Colon (tissue), 2 donors: Measurements from ENCODE around the gene ANKRD6.

Source experiments
- FAIRE-seq: peaks from 2 replicates; lab custom pipeline; 2012; peaks lifted over from hg19 to GRCh38; lab: Jason Lieb, UNC
- donor health status: control.
- donor health status: control.

ANKRD6 gene

DNA sequence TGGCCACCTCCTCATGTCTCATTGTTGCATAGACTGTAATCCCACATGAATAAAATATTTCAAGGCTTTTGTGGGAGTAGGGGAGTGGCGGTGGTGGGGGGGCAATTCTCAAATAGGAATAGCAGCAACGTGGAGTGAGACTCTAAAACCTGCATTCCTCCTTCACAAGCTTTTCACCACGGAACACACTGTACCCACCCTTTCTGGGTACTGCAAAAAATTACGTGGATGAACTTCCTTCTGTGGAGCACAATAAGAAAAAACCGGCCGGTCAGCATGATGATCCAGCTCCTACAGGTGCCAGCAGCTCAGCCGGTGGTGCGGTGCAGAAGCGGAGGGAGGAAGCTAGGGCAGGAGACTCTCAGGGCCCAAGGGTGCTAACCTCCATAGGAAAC, 19.9 kb upstream of the ANKRD6 start:
- FAIRE-seq: no peak

- FAIRE-seq: no peak
Observed at GRCh38 chr6:89414215-89414614, 18.7 kb upstream of the ANKRD6 start.

GRCh38 chr6:89415185-89415584, 17.8 kb upstream of the ANKRD6 start:
- no peak for FAIRE-seq

GRCh38 chr6:89416796-89417195, 16.2 kb upstream of the ANKRD6 start:
- FAIRE-seq: no peak

- no peak for FAIRE-seq
Observed at GRCh38 chr6:89430201-89430962, 2.6 kb upstream of the ANKRD6 start.

DNA sequence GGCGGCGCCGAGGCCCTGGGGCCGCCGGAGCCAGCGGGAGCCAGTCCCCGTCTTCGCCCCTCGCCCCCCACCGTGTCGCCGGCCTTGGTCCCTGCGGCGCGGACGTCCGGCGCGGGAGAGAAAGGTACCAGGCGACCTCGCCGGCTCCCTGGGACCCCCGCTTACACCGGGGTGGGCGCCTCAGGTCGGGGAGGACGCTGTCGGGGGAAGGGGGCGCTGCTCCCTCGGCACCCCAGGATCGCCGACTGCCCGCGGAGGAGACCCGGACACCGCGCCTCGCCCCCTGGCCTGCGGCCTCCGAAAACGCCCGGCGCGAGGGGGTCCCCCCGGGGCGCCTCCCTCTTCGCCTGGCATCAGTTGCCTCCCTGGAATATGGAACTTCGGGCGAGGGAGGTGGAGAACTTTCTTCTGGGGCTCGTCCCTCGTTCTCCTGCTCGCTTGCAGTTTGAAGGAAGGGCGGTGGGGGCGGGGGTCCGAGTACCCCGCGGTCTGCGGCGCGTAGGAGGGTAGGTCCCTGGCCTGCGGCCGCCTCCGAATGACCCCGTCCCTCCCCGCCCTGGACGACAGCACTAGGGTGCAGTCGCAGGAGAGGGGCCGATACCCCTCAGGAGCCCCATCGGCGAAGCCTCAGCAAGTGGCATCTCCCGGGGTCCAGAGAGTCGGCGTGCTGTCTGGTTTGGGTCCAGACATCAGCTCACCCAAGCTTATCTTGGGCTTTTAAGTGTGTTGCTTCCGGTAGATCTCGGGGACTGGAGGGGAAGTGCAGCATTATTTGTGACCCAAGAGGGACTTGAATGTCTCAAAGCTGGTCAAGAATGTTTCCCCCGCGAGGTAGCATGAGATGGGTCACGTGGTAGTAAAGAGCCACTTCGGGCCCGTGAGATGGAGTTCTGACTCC, 549 bp downstream of the ANKRD6 start:
- no peak for FAIRE-seq

- no peak for FAIRE-seq
Observed at GRCh38 chr6:89434150-89434499, 1.2 kb downstream of the ANKRD6 start.

- FAIRE-seq: no peak
Observed at GRCh38 chr6:89434954-89435353, 2.0 kb downstream of the ANKRD6 start.

GRCh38 chr6:89436226-89436625, 3.3 kb downstream of the ANKRD6 start:
- FAIRE-seq: no peak

DNA sequence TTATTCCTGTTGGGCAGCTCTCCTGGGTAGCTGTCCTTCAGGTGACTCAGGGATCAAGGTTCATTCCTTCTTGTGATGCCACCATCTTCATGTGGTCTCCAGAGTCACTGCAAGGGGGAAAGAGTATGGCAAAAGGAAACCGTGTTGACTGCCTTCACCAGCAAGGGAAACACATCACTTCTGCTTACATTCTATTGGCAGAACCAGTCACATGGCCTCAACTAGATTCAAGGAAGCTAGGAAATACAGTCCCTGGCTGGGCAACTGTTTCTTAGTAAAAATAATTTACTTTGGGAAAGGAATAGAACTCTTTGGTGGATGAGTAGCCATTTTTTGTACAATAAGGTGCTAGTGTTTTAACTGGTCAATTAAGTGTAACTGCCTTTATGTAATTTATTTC, 5.3 kb downstream of the ANKRD6 start:
- FAIRE-seq: no peak

DNA sequence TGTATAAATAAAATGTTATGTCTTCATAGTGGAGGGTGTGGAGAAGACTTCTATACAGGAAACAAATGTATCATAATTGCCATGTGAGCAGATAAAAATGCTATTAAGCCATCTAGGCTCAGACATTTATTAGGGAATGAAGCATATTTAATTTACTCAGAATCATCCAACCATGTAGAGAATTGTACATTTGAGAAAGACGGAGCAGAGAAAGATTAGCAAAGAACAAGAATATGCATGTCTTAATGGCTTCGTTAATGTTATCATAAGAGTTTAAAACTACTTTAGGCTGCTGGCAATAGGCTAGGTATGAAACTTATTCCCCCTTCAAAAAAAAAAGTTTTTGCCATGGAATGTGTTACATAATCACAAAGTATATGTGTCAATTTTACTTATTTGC, 6.1 kb downstream of the ANKRD6 start:
- no peak for FAIRE-seq

DNA sequence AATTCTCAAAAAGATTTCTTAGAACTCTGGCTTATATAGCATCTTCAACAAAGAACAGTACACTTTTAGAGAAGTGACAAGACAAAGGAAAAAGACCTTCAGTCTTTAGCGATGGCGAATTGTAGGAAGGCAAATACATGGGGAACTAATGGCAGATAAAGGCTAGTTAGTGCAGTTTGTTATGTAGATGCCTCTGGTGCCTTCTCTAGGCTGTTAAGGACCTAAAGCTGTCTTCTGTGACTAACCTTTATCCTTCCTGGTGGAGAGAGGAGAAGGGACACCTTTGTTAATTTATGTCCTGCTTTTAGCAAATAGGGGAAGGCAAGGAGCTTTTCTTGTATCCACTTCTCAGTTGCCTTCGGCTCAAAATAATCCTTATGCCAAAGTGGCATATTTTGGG, 7.2 kb downstream of the ANKRD6 start:
- FAIRE-seq: no peak

DNA sequence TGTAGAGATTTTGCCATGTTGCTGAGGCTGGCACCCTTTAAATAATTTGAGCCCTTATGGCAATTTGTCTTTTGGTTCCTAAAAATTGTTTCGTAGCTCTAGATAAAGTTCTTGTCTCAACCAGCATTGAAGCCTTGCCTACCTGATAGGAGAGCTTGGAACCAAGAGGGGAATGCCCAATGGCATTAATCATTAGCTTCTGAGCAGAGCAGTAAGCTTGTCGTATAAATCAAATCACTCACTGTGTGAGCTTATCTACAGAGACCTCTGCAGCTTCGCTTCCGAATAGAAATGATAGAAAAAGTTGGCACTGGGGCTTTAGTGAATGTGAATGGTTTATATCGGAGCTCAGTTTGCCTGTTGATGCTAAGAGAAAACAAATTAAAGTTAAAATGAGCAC, 10.7 kb downstream of the ANKRD6 start:
- no peak for FAIRE-seq

DNA sequence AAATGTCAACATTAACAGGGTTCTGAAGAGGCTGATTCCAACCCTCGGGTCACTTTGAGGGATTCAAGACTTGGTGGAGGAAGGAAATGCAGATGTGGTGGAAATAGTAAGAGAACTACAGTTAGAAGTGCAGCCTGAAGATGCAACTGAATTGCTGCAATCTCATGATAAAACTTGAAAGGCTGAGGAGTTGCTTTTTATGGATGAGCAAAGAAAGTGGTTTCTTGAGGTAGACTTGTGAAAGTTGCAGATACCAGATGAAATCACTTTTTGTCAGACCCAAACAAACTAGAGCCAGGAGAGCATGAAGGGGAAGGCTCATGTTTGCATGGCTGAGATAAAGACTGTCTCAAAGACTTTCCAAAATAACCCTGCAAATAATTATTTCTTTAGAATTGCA, 16.2 kb downstream of the ANKRD6 start:
- no peak for FAIRE-seq

DNA sequence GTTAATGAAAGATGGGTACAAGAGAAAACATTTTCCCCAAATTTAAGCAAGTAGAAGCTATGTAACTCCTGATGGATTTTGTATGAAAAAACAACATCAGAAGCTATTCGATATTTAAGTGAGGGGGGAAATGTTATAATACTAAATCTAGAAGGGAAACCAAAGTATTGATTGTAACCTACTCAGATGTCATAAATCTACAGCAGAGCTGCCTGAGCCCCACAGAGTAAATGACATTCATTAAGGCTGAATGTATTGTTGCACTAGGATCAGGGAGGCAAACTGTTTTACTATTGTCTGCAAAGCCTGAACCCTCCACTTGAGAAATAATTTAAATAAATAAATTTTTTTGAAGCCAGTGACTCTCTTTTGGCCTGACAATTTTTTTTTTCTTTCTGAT, 19.3 kb downstream of the ANKRD6 start:
- FAIRE-seq: no peak

DNA sequence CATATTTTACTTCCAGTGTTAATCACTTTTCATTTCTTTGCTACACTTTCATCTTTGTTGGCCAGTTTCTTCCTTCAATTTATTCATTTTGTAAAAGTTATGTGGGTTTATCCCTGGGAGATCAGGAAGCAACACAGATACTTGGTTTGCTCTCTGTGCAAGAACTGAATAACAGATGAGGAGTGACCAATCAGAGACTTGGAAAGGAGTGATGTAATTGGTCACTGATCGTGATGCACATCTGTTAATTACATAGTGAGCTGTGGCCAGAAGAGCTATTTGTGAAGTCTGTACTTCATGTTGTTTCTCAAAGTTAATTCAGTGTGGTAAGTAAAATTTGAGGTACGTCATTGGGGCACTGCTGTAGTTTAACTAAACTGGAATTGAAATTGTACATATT, 21.3 kb downstream of the ANKRD6 start:
- FAIRE-seq: no peak

DNA sequence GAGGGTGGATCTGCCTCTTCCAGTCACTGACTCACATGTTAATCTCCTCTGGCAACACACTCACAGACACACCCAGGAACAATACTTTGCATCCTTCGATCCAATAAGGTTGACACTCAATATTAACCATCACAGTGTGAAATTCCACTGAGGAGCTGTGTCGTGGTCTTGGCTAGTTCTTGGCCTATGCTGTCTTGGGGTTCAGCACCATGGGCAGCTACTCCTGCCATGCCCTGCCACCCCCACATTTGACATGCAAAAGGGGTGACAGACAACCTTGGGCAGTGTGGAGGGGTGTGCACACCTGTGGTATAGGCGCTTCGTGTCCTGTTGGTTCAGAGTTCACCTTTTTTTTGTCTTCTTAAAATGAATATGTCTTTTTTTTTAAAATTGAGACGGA, 25.8 kb downstream of the ANKRD6 start:
- FAIRE-seq: no peak

GRCh38 chr6:89459501-89459900, 26.5 kb downstream of the ANKRD6 start:
- FAIRE-seq: no peak

GRCh38 chr6:89460713-89461112, 27.8 kb downstream of the ANKRD6 start:
- no peak for FAIRE-seq

- no peak for FAIRE-seq
Observed at GRCh38 chr6:89462503-89462902, 29.6 kb downstream of the ANKRD6 start.

- FAIRE-seq: no peak
Observed at GRCh38 chr6:89464295-89464694, 31.3 kb downstream of the ANKRD6 start.

DNA sequence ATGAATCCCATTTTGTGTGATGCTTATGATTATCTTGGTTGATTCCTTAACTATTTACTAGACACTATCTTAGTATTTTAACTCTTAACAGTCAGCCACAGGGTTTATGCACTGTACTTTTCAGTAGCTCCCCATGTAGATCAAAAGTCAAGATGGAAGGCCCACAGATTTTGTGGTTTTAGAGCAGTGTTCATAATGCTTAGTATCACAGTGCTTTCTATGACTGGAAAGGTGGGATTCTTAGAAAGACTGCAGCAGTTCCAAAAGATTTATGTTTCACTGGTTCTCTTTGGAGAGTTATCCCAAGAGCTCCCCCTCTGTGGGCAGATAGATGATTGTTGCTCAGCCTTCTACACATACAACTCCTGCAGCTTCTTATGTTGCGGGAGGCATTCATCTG, 34.5 kb downstream of the ANKRD6 start:
- no peak for FAIRE-seq

DNA sequence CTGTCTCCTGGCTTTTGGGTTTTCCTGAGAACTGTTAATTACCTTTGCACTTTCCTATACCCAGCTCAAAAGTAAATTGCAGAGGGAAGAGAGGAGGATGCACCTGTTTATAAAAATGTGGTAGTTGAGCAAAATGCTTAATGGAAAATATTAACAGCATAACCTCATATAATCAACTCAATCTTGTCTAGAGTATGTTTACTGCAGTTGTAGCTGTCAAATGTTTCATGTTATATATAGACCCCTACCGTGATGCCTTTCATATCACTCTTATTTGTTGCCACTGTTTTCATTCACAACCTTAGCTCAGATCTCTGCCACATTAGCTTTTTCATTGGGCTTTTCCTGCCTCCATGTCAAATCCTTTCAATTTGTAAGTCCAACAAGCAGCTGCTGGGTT, 36.0 kb downstream of the ANKRD6 start:
- no peak for FAIRE-seq
